SK-N-SH (cell line): Measurements from ENCODE around the gene LARP1. TPM values are rescaled to one million over a fixed set of nuclear protein-coding genes. Genes with fewer than 3 reads are reported as not detected.
"Not testable (repeated sequence)": the region's sequence is repeated elsewhere in the genome, so short reads cannot be mapped to it uniquely, and the experiment has no call there.

Experiments used
- CTCF ChIA-PET: fragments of 300-600, 350-600 bp; formaldehyde crosslinking; extraction: SDS; loops from one replicate; lab custom pipeline; 2021; lab: Yijun Ruan, JAX
- POLR2A ChIA-PET: fragments of 350-600 bp; sonication (Branson Sonifier 250); formaldehyde crosslinking; extraction: SDS; loops from one replicate; lab custom pipeline; 2020; ENCODE audit warnings: antibody characterized with exemption, inconsistent platforms; lab: Yijun Ruan, JAX
- DNase-seq: peaks from one replicate; pipeline ENCODE4 v3.0.0; 2012
- H2AFZ ChIP-seq: fragments of 200-600 bp; sonication (generic); 2 replicates; pipeline ENCODE4 v1.8.1; 2016; ENCODE audit warnings: antibody characterized with exemption, mild to moderate bottlenecking, low read depth
- H3F3A ChIP-seq: fragments of 200-600 bp; sonication (generic); replicated peaks from 2 replicates; pipeline ENCODE3; 2016; ENCODE audit warnings: antibody characterized with exemption, mild to moderate bottlenecking; ENCODE audit not compliant: insufficient read depth
- H3K27ac ChIP-seq, 2 experiments: fragments of 200-500 bp in 1 of 2; fragments of 200-600 bp in 1 of 2; sonication (Bioruptor generic) in 1 of 2; sonication (generic), shearing (Covaris generic) in 1 of 2; 2 replicates each; pipeline versions ENCODE4 v1.5.1 to v1.6.1; 2014 to 2016; ENCODE audit warnings: low read depth in 2 of 2, inconsistent platforms in 1 of 2, low read length in 1 of 2, mild to moderate bottlenecking in 1 of 2, mixed read lengths in 1 of 2
- H3K27me3 ChIP-seq: fragments of 200-600 bp; sonication (generic), shearing (Covaris generic); 2 replicates; pipeline ENCODE4 v1.6.1; 2016; ENCODE audit warnings: mixed run types; ENCODE audit not compliant: insufficient read depth
- H3K36me3 ChIP-seq, 2 experiments: fragments of 200-500 bp in 1 of 2; fragments of 200-600 bp in 1 of 2; sonication (Bioruptor generic) in 1 of 2; sonication (generic) in 1 of 2; replicated peaks in 1 of 2; 2 replicates each; pipeline versions ENCODE3 to v1.5.1; 2014 to 2016; ENCODE audit warnings: low read length in 1 of 2, mild to moderate bottlenecking in 1 of 2; ENCODE audit not compliant: insufficient read depth in 2 of 2, control insufficient read depth in 1 of 2
- H3K4me1 ChIP-seq, 2 experiments: fragments of 200-500 bp in 1 of 2; fragments of 200-600 bp in 1 of 2; sonication (Bioruptor generic) in 1 of 2; sonication (generic), shearing (Covaris generic) in 1 of 2; 2 replicates each; pipeline versions ENCODE4 v1.5.1 to v1.6.1; 2014 to 2016; ENCODE audit warnings: low read depth in 1 of 2, low read length in 1 of 2, mixed run types in 1 of 2; ENCODE audit not compliant: insufficient read depth in 2 of 2, control insufficient read depth in 1 of 2
- H3K4me2 ChIP-seq: fragments of 200-600 bp; sonication (generic), shearing (Covaris generic); 2 replicates; pipeline ENCODE4 v1.6.1; 2017; ENCODE audit warnings: mixed run types
- H3K4me3 ChIP-seq, 2 experiments: fragments of 200-500 bp in 1 of 2; fragments of 200-600 bp in 1 of 2; sonication (Bioruptor generic) in 1 of 2; sonication (generic), shearing (Covaris generic) in 1 of 2; 2 replicates each; pipeline versions ENCODE4 v1.5.1 to v1.8.1; 2014 to 2016; ENCODE audit warnings: low read depth in 2 of 2, inconsistent platforms in 1 of 2, low read length in 1 of 2, mild to moderate bottlenecking in 1 of 2, mixed read lengths in 1 of 2, moderate library complexity in 1 of 2
- H3K79me2 ChIP-seq: fragments of 200-600 bp; sonication (generic); 2 replicates; pipeline ENCODE4 v1.8.1; 2017; ENCODE audit warnings: mild to moderate bottlenecking; ENCODE audit not compliant: insufficient read depth
- H3K9ac ChIP-seq: fragments of 200-600 bp; sonication (generic); 2 replicates; pipeline ENCODE4 v1.6.1; 2017; ENCODE audit warnings: mixed run types
- H3K9me2 ChIP-seq: fragments of 200-600 bp; sonication (generic); 2 replicates; pipeline ENCODE4 v1.6.1; 2017; ENCODE audit warnings: mixed run types
- H3K9me3 ChIP-seq: fragments of 200-600 bp; sonication (generic); 2 replicates; pipeline ENCODE4 v1.6.1; 2017; ENCODE audit warnings: mixed run types, mild to moderate bottlenecking, moderate library complexity
- H4K20me1 ChIP-seq: fragments of 200-600 bp; sonication (generic); 2 replicates; pipeline ENCODE4 v1.6.1; 2017; ENCODE audit warnings: mild to moderate bottlenecking, mixed run types; ENCODE audit not compliant: insufficient read depth
- MEF2A ChIP-seq: IDR thresholded peaks from 2 replicates; pipeline ENCODE4 v1.4.0; 2012; ENCODE audit warnings: low read depth, borderline replicate concordance
- NRF1 ChIP-seq: IDR thresholded peaks from 2 replicates; pipeline ENCODE4 v1.6.1; 2012; ENCODE audit warnings: low read depth, mild to moderate bottlenecking, low read length
- POLR2AphosphoS5 ChIP-seq: IDR thresholded peaks from 2 replicates; pipeline ENCODE4 v1.6.1; 2012; ENCODE audit warnings: low read depth, low read length
- RAD21 ChIP-seq: IDR thresholded peaks from 2 replicates; pipeline ENCODE4 v1.6.1; 2012; ENCODE audit warnings: mild to moderate bottlenecking, low read length
- USF1 ChIP-seq: IDR thresholded peaks from 2 replicates; pipeline ENCODE4 v1.4.0; 2012; ENCODE audit warnings: low read depth, borderline replicate concordance
- ZBTB33 ChIP-seq: IDR thresholded peaks from 2 replicates; pipeline ENCODE4 v1.4.0; 2012; ENCODE audit warnings: low read depth, borderline replicate concordance
- WGBS: methylation state at CpG from one replicate; pipeline ENCODE4 v1.1.6; 2017; ENCODE audit warnings: low lambda C conversion rate; 5-methylcytosine and 5-hydroxymethylcytosine counted together
- polyA plus RNA-seq, 3 experiments: library from polyadenylated mRNA; depleted of rRNA; stranded (reverse); fragments of >200 nt; gene quantifications; 2 replicates each; pipeline ENCODE4 v1.2.3, GENCODE V29; 2012

Gene LARP1
- polyA plus RNA-seq, 1 of the 3 experiments (the other 2 are of a cell fraction) = 57.4 TPM

DNA sequence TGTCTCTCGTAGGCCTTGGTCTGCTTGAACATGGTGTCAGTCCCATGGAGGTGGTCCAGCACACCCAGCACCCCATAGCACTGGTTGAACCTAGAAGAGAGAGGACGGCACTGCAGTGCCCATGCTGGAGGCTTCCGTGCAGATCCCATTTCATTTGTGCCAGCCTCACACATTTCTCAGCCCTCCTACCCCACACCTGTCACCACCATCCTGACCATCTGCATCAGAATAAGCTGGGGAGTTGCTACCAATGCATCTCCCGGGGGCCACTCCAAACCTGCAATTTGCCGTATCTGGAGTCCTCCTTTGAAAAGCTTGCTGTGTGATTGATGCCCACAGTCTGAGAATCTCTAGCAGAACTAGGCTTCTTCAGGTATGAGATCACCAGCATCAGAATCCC lies 65.2 kb downstream of the LARP1 start:
- H3K9me2 ChIP-seq = no peaks in the 10 kb centered on the region
- DNase-seq = no peak
- POLR2A ChIA-PET = no interaction called here
- CTCF ChIA-PET = no interaction called here
- H3K9ac ChIP-seq = no peak overlapping the region
- no peak overlapping the region for H3K4me3 ChIP-seq
- TF ChIP-seq NRF1 = no peak
- TF ChIP-seq RAD21 = no peak
- no peak for TF ChIP-seq USF1
- TF ChIP-seq MEF2A = no peak
- no peak for TF ChIP-seq ZBTB33
- TF ChIP-seq, all 33 proteins: peak for 0
- Histone ChIP-seq H3K27me3 (no peaks in the 10 kb centered on the region), H3F3A (no peaks in the 10 kb centered on the region), H4K20me1 (no peaks in the 10 kb centered on the region), H3K36me3 (peaks cover 11 to 59% of the 10 kb centered on the region in 2 experiments), H3K4me1 (no peaks in the 10 kb centered on the region; a peak in 1 of 4 replicates), H3K9me3 (no peaks in the 10 kb centered on the region), H3K4me2 (no peak overlapping the region), H2AFZ (no peak overlapping the region), H3K79me2 (peaks cover 4% of the 10 kb centered on the region; the same call in 1 of the 2 replicates), H3K27ac (no peak overlapping the region)
- 100% methylated on average over 5 of the region's 5 CpGs for WGBS

GRCh38 chr5:154822896-154823295 lies 67.7 kb downstream of the LARP1 start:
- H3K9ac ChIP-seq, H4K20me1 ChIP-seq, DNase-seq, H3K4me2 ChIP-seq, H3K79me2 ChIP-seq, H3K27ac ChIP-seq, H2AFZ ChIP-seq, H3K4me1 ChIP-seq, H3K9me2 ChIP-seq, H3K9me3 ChIP-seq, H3K27me3 ChIP-seq, POLR2A ChIA-PET, H3K4me3 ChIP-seq, H3F3A ChIP-seq: not testable (repeated sequence)
- CTCF ChIA-PET = interaction anchor here (0.7 to 1.3 kb wide), 2 partner anchors 12 to 173 kb away, joined by 3 read pairs; no protein-coding TSS in a partner anchor
- H3K36me3 ChIP-seq = peaks cover 3 to 34% of the 10 kb centered on the region in 2 experiments
- 100% methylated on average over 5 of the region's 5 CpGs for WGBS

DNA sequence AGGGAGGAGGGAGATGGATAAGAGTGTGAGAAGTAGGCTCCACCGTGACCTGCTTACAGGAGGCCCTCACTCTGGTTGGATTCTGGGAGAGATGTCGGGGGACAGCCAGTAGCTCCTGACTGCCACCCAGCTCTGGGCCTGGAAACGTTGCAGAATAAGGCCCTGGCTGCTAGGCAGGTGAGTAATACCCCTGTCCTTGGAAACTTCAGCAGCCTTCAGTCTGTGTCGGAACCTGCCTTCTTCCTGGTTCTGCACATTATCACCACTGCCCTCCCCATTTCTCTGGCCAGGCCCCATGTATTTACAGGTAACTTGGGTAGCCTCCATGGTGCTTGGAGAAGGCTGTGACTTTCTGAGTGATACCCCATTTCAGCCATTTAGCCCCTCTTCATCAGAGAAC lies 68.4 kb downstream of the LARP1 start:
- Histone ChIP-seq H3K9me2 (no peaks in the 10 kb centered on the region), H3K36me3 (peaks cover 3 to 27% of the 10 kb centered on the region in 2 experiments), H3K4me2 (no peak overlapping the region), H3K9me3 (no peaks in the 10 kb centered on the region), H3K27me3 (no peaks in the 10 kb centered on the region), H3F3A (no peaks in the 10 kb centered on the region), H3K27ac (no peak overlapping the region), H3K4me3 (no peak overlapping the region), H3K9ac (no peak overlapping the region), H3K79me2 (no peaks in the 10 kb centered on the region), H2AFZ (no peak overlapping the region), H4K20me1 (no peaks in the 10 kb centered on the region), H3K4me1 (no peaks in the 10 kb centered on the region)
- WGBS = 100% methylated on average over 4 of the region's 4 CpGs
- ChIA-PET POLR2A (no interaction called here), CTCF (no interaction called here)
- TF ChIP-seq POLR2AphosphoS5 (0 out of 2 replicates have a peak, but pooled peaks have one; percentile 4), ZBTB33 (no peak)
- DNase-seq = no peak
